ENCODE data around the gene TBCD. TPM values are rescaled to one million over a fixed set of nuclear protein-coding genes. Genes with fewer than 3 reads are reported as not detected.

TBCD gene
- total and polyA plus RNA-seq, 5 experiments from 2014 or later: 41.2 to 170 (median 91.9) TPM

GRCh38 chr17:82870091-82870491, 118.2 kb downstream of the TBCD start:
- no peak for DNase-seq
- POLR2A ChIA-PET: interaction anchor here (1.0 to 1.3 kb wide), 2 partner anchors 14 to 23 kb away, joined by 3 read pairs; no protein-coding TSS in a partner anchor
- peaks cover 14 to 66% (median 15%) of the 10 kb centered on the region in 4 donors for H3K4me1 Mint-ChIP-seq
- H3K27me3 Mint-ChIP-seq: no peaks in the 10 kb centered on the region
- H3K27ac Mint-ChIP-seq: peak overlapping the region in 2 of 10 donors; percentile 8 to 41
- ATAC-seq: no peak
- H3K4me3 Mint-ChIP-seq: peak overlapping the region in 1 of 10 donors; percentile 36
- no peaks in the 10 kb centered on the region for H3K9me3 Mint-ChIP-seq
- peaks cover 0 to 22% (median 16%) of the 10 kb centered on the region in 3 donors for H3K36me3 Mint-ChIP-seq

- ATAC-seq (no peak), DNase-seq (peak in 1 of 10 donors; percentile 24)
- Mint-ChIP-seq H3K27me3 (no peaks in the 10 kb centered on the region), H3K9me3 (no peaks in the 10 kb centered on the region), H3K36me3 (peaks cover 0 to 24% (median 16%) of the 10 kb centered on the region in 3 donors), H3K27ac (peak overlapping the region in 2 of 10 donors; percentile 9 to 41), H3K4me1 (peaks cover 10 to 64% (median 12%) of the 10 kb centered on the region in 4 donors), H3K4me3 (peak overlapping the region in 1 of 10 donors; percentile 36)
- POLR2A ChIA-PET: interaction anchor here (1.0 to 1.4 kb wide), 3 partner anchors 14 to 51 kb away, joined by 3 read pairs; no protein-coding TSS in a partner anchor
Observed at GRCh38 chr17:82870541-82870940, 118.7 kb downstream of the TBCD start.

GRCh38 chr17:82871056-82871775, 119.4 kb downstream of the TBCD start:
- H3K36me3 Mint-ChIP-seq: peaks cover 0 to 24% (median 16%) of the 10 kb centered on the region in 3 donors

GRCh38 chr17:82871776-82872561, 120.1 kb downstream of the TBCD start:
- no peak for ATAC-seq
- peaks cover 0 to 24% (median 16%) of the 10 kb centered on the region in 3 donors for H3K36me3 Mint-ChIP-seq
- H3K27ac Mint-ChIP-seq: peak overlapping the region in 3 of 10 donors; percentile 11 to 75 (median 12)
- DNase-seq: no peak
- peaks cover 5 to 63% (median 9%) of the 10 kb centered on the region in 4 donors for H3K4me1 Mint-ChIP-seq
- no peak overlapping the region for H3K4me3 Mint-ChIP-seq
- POLR2A ChIA-PET: interaction anchor here (1.4 kb wide), 1 partner anchor 53 kb away, joined by 3 read pairs; no protein-coding TSS in a partner anchor
- H3K9me3 Mint-ChIP-seq: no peaks in the 10 kb centered on the region
- no peaks in the 10 kb centered on the region for H3K27me3 Mint-ChIP-seq

More at GRCh38 chr17:82871056-82871775, 119.4 kb downstream of the TBCD start:
- Mint-ChIP-seq H3K9me3 (no peaks in the 10 kb centered on the region), H3K27me3 (no peaks in the 10 kb centered on the region), H3K4me1 (peaks cover 5 to 60% (median 9%) of the 10 kb centered on the region in 4 donors), H3K4me3 (peak overlapping the region in 1 of 10 donors; percentile 36), H3K27ac (peak overlapping the region in 2 of 10 donors; percentile 40 to 41)
- POLR2A ChIA-PET: interaction anchor here (1.4 kb wide), 1 partner anchor 52 kb away, joined by 3 read pairs; no protein-coding TSS in a partner anchor
- DNase-seq: peak in 1 of 10 donors; percentile 66
- ATAC-seq: peak in 1 of 2 donors; percentile 72

- Mint-ChIP-seq H3K36me3 (peaks cover 0 to 22% (median 16%) of the 10 kb centered on the region in 3 donors), H3K27ac (peak overlapping the region in 1 of 10 donors; percentile 78), H3K9me3 (no peaks in the 10 kb centered on the region), H3K4me1 (peaks cover 2 to 64% (median 6%) of the 10 kb centered on the region in 4 donors), H3K27me3 (no peaks in the 10 kb centered on the region), H3K4me3 (no peak overlapping the region)
- no peak for DNase-seq
- peak in 1 of 2 donors; percentile 35 for ATAC-seq
- POLR2A ChIA-PET: interaction anchor here (1.0 to 4.5 kb wide), 2 partner anchors 8 to 20 kb away, joined by 3 to 22 read pairs; no protein-coding TSS in a partner anchor
Observed at GRCh38 chr17:82872591-82873520, 121.0 kb downstream of the TBCD start.

- Mint-ChIP-seq H3K36me3 (peaks cover 0 to 25% (median 16%) of the 10 kb centered on the region in 3 donors), H3K4me3 (no peak overlapping the region), H3K9me3 (no peaks in the 10 kb centered on the region), H3K27me3 (no peaks in the 10 kb centered on the region), H3K4me1 (peaks cover 5 to 68% (median 10%) of the 10 kb centered on the region in 4 donors), H3K27ac (peak overlapping the region in 1 of 10 donors; percentile 78)
- ATAC-seq (no peak), DNase-seq (no peak)
- POLR2A ChIA-PET: interaction anchor here (1.0 to 4.5 kb wide), 2 partner anchors 8 to 20 kb away, joined by 3 to 22 read pairs; no protein-coding TSS in a partner anchor
Observed at GRCh38 chr17:82873521-82873920, 121.7 kb downstream of the TBCD start.

- no peak for DNase-seq
- H3K4me1 Mint-ChIP-seq: peaks cover 12 to 67% (median 14%) of the 10 kb centered on the region in 4 donors
- no peak for ATAC-seq
- H3K27ac Mint-ChIP-seq: no peak overlapping the region
- H3K27me3 Mint-ChIP-seq: no peaks in the 10 kb centered on the region
- H3K36me3 Mint-ChIP-seq: peaks cover 0 to 24% (median 16%) of the 10 kb centered on the region in 3 donors
- POLR2A ChIA-PET: interaction anchor here (1.0 to 4.5 kb wide), 2 partner anchors 9 to 19 kb away, joined by 3 to 22 read pairs; no protein-coding TSS in a partner anchor
- H3K9me3 Mint-ChIP-seq: no peaks in the 10 kb centered on the region
- H3K4me3 Mint-ChIP-seq: no peak overlapping the region
Observed at GRCh38 chr17:82874011-82874835, 122.4 kb downstream of the TBCD start.

GRCh38 chr17:82875407-82875856, 123.6 kb downstream of the TBCD start:
- Mint-ChIP-seq H3K9me3 (no peaks in the 10 kb centered on the region), H3K36me3 (peaks cover 0 to 21% (median 9%) of the 10 kb centered on the region in 3 donors), H3K27ac (no peak overlapping the region), H3K27me3 (peaks cover 0 to 2% (median 0%) of the 10 kb centered on the region in 5 donors), H3K4me1 (peaks cover 21 to 69% (median 25%) of the 10 kb centered on the region in 4 donors), H3K4me3 (no peak overlapping the region)
- DNase-seq: no peak
- POLR2A ChIA-PET: interaction anchor here (0.9 to 4.5 kb wide), 2 partner anchors 9 to 10 kb away, joined by 6 to 22 read pairs; no protein-coding TSS in a partner anchor
- ATAC-seq: no peak

GRCh38 chr17:82876149-82876548, 124.3 kb downstream of the TBCD start:
- peaks cover 0 to 16% (median 5%) of the 10 kb centered on the region in 3 donors for H3K36me3 Mint-ChIP-seq
- POLR2A ChIA-PET: interaction anchor here (0.9 to 4.5 kb wide), 2 partner anchors 9 to 11 kb away, joined by 6 to 22 read pairs; no protein-coding TSS in a partner anchor
- DNase-seq (no peak), ATAC-seq (no peak)
- no peak overlapping the region for H3K4me3 Mint-ChIP-seq
- no peak overlapping the region for H3K27ac Mint-ChIP-seq
- no peaks in the 10 kb centered on the region for H3K9me3 Mint-ChIP-seq
- peaks cover 23 to 63% (median 26%) of the 10 kb centered on the region in 4 donors for H3K4me1 Mint-ChIP-seq
- peaks cover 0 to 2% (median 0%) of the 10 kb centered on the region in 5 donors for H3K27me3 Mint-ChIP-seq

- DNase-seq (no peak), ATAC-seq (no peak)
- H3K36me3 Mint-ChIP-seq: peaks cover 0 to 13% (median 3%) of the 10 kb centered on the region in 3 donors
- H3K27me3 Mint-ChIP-seq: peaks cover 0 to 2% (median 0%) of the 10 kb centered on the region in 5 donors
- peaks cover 22 to 64% (median 30%) of the 10 kb centered on the region in 4 donors for H3K4me1 Mint-ChIP-seq
- POLR2A ChIA-PET: interaction anchor here (0.9 to 4.5 kb wide), 2 partner anchors 8 to 12 kb away, joined by 6 to 22 read pairs; no protein-coding TSS in a partner anchor
- peak overlapping the region in 3 of 10 donors; percentile 29 to 60 (median 38) for H3K27ac Mint-ChIP-seq
- no peak overlapping the region for H3K4me3 Mint-ChIP-seq
- no peaks in the 10 kb centered on the region for H3K9me3 Mint-ChIP-seq
Observed at GRCh38 chr17:82876602-82877379, 124.9 kb downstream of the TBCD start.
